Upper lobe of left lung (tissue), 6 donors: ENCODE results near the gene HSD3B2. TPM values are rescaled to one million over a fixed set of nuclear protein-coding genes. Genes with fewer than 3 reads are reported as not detected.

ENCODE experiments used
- ATAC-seq, 2 donors: fragments of 200-7000 bp; cut with Tn5 transposase; one replicate each; pipeline ENCODE4 v1.9.1; 2022; ENCODE audit warnings: mild to moderate bottlenecking in 2 of 2, moderate library complexity in 2 of 2; ENCODE audit not compliant: low FRiP score in 2 of 2
- DNase-seq, 2 donors: peaks; one replicate each; pipeline ENCODE4 v3.0.0-alpha.2; 2019 to 2020
- H3K27ac ChIP-seq, 4 donors: fragments of 200-600 bp; sonication (generic); one replicate each; pipeline ENCODE4 v1.5.1; 2016 to 2019
- H3K27me3 ChIP-seq, 4 donors: fragments of 200-600 bp; sonication (generic); one replicate each; pipeline ENCODE4 v1.5.1; 2017 to 2019
- H3K36me3 ChIP-seq, 4 donors: fragments of 200-600 bp; sonication (generic); one replicate each; pipeline ENCODE4 v1.5.1; 2016 to 2019
- H3K4me1 ChIP-seq, 4 donors: fragments of 200-600 bp; sonication (generic); one replicate each; pipeline ENCODE4 v1.5.1; 2018 to 2019
- H3K4me3 ChIP-seq, 4 donors: fragments of 200-600 bp; sonication (generic); one replicate each; pipeline ENCODE4 v1.5.1; 2017 to 2019; ENCODE audit warnings: mild to moderate bottlenecking in 2 of 4, moderate library complexity in 1 of 4
- H3K9me3 ChIP-seq, 4 donors: fragments of 200-600 bp; sonication (generic); one replicate each; pipeline ENCODE4 v1.5.1; 2018 to 2019
- EP300 ChIP-seq, 4 donors: sonication (generic); formaldehyde crosslinking; IDR thresholded peaks; one replicate each; pipeline ENCODE4 v1.5.1; 2017; ENCODE audit warnings: antibody characterized with exemption in 4 of 4, control low read depth in 2 of 4
- POLR2A ChIP-seq, 4 donors: fragments of 450-650 bp; IDR thresholded peaks; one replicate each; pipeline ENCODE4 v1.5.1; 2016 to 2017; ENCODE audit warnings: antibody characterized with exemption in 4 of 4, mild to moderate bottlenecking in 2 of 4
- POLR2AphosphoS5 ChIP-seq, 2 donors: sonication (generic); formaldehyde crosslinking; IDR thresholded peaks; one replicate each; pipeline ENCODE4 v1.5.1; 2017; ENCODE audit warnings: antibody characterized with exemption in 2 of 2
- WGBS, 2 donors: methylation state at CpG; one replicate each; pipeline ENCODE4 v1.1.5; 2017 to 2018; 5-methylcytosine and 5-hydroxymethylcytosine counted together
- total RNA-seq, 6 donors: library from RNA; depleted of rRNA in 4 of 6; stranded (reverse); fragments of >200 nt in 4 of 6; gene quantifications; one replicate each; pipeline versions ENCODE4 v1.1.0 to v1.2.1, GENCODE V29; 2016 to 2021
- TF ChIP-seq, protein P1 (sequence below), 6 experiments: fragments of 450-650 bp in 4 of 6; fragments of 200-600 bp in 2 of 6; sonication (generic) in 2 of 6; IDR thresholded peaks; one replicate each; pipeline ENCODE4 v1.5.1; 2016 to 2019; ENCODE audit warnings: antibody characterized with exemption in 6 of 6
- donor health status: DM: no; HTN: no; CAD: no; lungs with moderate emphysema.
- donor health status: DM: no; HTN: yes; CAD: no; lungs with severe emphysema.

HSD3B2 gene
- total RNA-seq, 6 donors from 2014 or later = 2.1 TPM; not detected in 4

DNA sequence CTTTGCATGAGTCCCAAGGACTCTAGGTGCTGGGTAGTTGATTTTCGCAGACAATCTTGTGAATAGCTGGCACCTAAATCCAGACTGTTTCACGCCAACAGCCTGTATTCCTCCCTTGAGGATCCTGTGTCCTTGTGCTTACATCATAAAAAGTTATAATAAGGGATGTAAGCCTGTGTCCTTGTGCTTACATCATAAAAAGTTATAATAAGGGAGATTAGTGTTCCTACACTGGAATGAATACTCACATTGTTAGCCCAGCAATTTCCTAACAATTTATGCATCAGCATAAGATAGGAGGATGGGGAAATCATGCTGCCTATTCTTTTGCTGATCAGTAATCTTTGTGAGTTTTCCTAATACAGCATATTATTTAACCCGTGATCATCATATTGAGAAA is 4.0 kb upstream of the HSD3B2 start:
- no peaks in the 10 kb centered on the region for H3K36me3 ChIP-seq
- ATAC-seq (no peak), DNase-seq (no peak)
- no peak overlapping the region for H3K4me3 ChIP-seq
- H3K4me1 ChIP-seq = no peaks in the 10 kb centered on the region
- H3K9me3 ChIP-seq = no peaks in the 10 kb centered on the region
- 83 to 93% methylated on average over 3 of the region's 3 CpGs for WGBS, 2 donors
- no peak overlapping the region for H3K27ac ChIP-seq
- TF ChIP-seq POLR2A (IDR thresholded peaks at IDR 0.05) (no peak), EP300 (IDR thresholded peaks at IDR 0.05) (no peak), POLR2AphosphoS5 (IDR thresholded peaks at IDR 0.05) (no peak)
- TF ChIP-seq, protein P1, sequence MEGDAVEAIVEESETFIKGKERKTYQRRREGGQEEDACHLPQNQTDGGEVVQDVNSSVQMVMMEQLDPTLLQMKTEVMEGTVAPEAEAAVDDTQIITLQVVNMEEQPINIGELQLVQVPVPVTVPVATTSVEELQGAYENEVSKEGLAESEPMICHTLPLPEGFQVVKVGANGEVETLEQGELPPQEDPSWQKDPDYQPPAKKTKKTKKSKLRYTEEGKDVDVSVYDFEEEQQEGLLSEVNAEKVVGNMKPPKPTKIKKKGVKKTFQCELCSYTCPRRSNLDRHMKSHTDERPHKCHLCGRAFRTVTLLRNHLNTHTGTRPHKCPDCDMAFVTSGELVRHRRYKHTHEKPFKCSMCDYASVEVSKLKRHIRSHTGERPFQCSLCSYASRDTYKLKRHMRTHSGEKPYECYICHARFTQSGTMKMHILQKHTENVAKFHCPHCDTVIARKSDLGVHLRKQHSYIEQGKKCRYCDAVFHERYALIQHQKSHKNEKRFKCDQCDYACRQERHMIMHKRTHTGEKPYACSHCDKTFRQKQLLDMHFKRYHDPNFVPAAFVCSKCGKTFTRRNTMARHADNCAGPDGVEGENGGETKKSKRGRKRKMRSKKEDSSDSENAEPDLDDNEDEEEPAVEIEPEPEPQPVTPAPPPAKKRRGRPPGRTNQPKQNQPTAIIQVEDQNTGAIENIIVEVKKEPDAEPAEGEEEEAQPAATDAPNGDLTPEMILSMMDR (IDR thresholded peaks at IDR 0.05) = no peak
- H3K27me3 ChIP-seq = no peaks in the 10 kb centered on the region

- Histone ChIP-seq H3K4me3 (no peak overlapping the region), H3K27me3 (no peaks in the 10 kb centered on the region), H3K27ac (no peak overlapping the region), H3K9me3 (no peaks in the 10 kb centered on the region), H3K4me1 (no peaks in the 10 kb centered on the region), H3K36me3 (no peaks in the 10 kb centered on the region)
- no peak for TF ChIP-seq POLR2A (IDR thresholded peaks at IDR 0.05)
- no peak for TF ChIP-seq EP300 (IDR thresholded peaks at IDR 0.05)
- no peak for TF ChIP-seq POLR2AphosphoS5 (IDR thresholded peaks at IDR 0.05)
- TF ChIP-seq, protein P1 (IDR thresholded peaks at IDR 0.05) = no peak
- 66 to 79% methylated on average over 3 of the region's 3 CpGs for WGBS, 2 donors
- DNase-seq (no peak), ATAC-seq (no peak)
These were observed 1.2 kb downstream of the HSD3B2 start for GRCh38 chr1:119416006-119416640.

GRCh38 chr1:119419109-119419508 is 4.2 kb downstream of the HSD3B2 start:
- no peak overlapping the region for H3K4me3 ChIP-seq
- no peak for ATAC-seq
- H3K9me3 ChIP-seq = no peaks in the 10 kb centered on the region
- TF ChIP-seq POLR2A (IDR thresholded peaks at IDR 0.05) (no peak), EP300 (IDR thresholded peaks at IDR 0.05) (no peak), POLR2AphosphoS5 (IDR thresholded peaks at IDR 0.05) (no peak)
- TF ChIP-seq, protein P1 (IDR thresholded peaks at IDR 0.05) = no peak
- H3K27ac ChIP-seq = no peak overlapping the region
- DNase-seq = no peak
- no peaks in the 10 kb centered on the region for H3K27me3 ChIP-seq
- 84 to 87% methylated on average over 5 of the region's 5 CpGs for WGBS, 2 donors
- no peaks in the 10 kb centered on the region for H3K4me1 ChIP-seq
- H3K36me3 ChIP-seq = no peaks in the 10 kb centered on the region

DNA sequence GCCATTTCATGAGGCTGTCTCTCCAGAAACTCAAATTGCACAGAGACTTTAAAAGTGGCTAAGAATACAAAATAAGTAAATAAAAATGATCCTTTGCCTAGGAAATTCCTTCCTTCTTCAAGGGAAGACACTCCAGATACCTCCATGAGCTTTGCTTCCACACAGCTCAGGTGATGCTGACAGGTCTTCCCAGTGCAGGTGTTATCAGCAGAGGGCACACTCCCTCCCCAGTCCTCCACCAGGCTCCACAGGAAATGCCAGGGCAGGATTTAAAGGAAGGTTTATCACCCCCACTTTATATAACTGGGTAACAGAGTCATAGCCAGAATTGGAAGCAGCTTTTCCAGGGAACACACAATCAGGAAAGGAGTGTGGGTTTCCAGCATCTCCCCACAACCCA is 5.7 kb downstream of the HSD3B2 start:
- DNase-seq = no peak
- Histone ChIP-seq H3K4me1 (no peaks in the 10 kb centered on the region), H3K4me3 (no peak overlapping the region), H3K27ac (no peak overlapping the region), H3K36me3 (no peaks in the 10 kb centered on the region), H3K27me3 (no peaks in the 10 kb centered on the region), H3K9me3 (no peaks in the 10 kb centered on the region)
- no peak for ATAC-seq
- TF ChIP-seq, protein P1 (IDR thresholded peaks at IDR 0.05) = no peak
- TF ChIP-seq POLR2AphosphoS5 (IDR thresholded peaks at IDR 0.05) = no peak

DNA sequence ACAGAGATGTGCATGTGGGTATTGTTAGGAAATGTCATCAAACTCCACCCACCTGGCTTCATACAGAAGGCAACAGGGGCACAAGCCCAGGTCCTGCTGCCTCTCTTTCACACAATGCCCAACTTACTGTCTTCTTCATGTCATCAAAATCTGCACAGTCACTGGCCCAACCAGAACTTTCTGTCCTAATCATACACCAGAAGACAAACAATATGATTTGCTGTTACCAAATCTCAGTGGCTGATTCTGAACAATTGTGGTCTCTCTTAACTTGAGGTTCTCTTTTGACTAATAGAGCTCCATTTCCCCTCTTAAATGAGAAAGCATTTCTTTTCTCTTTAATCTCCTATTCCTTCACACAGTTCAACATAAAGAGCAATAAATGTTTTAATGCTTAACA is 7.7 kb downstream of the HSD3B2 start:
- Histone ChIP-seq H3K27me3 (no peaks in the 10 kb centered on the region), H3K4me3 (no peak overlapping the region), H3K36me3 (no peaks in the 10 kb centered on the region), H3K9me3 (no peaks in the 10 kb centered on the region), H3K4me1 (no peaks in the 10 kb centered on the region), H3K27ac (no peak overlapping the region)
- TF ChIP-seq EP300 (IDR thresholded peaks at IDR 0.05) (no peak), POLR2AphosphoS5 (IDR thresholded peaks at IDR 0.05) (no peak), POLR2A (IDR thresholded peaks at IDR 0.05) (no peak)
- TF ChIP-seq, protein P1 (IDR thresholded peaks at IDR 0.05) = no peak
- no peak for DNase-seq
- no peak for ATAC-seq
